ENCODE data around the gene RAP2A.

RAP2A gene

GRCh38 chr13:97446448-97446847 lies 12.5 kb downstream of the RAP2A start:
- H2AFZ ChIP-seq (ENCODE audit: low read length), result no peak overlapping the region
- H3K27me3 ChIP-seq (replicated peaks; ENCODE audit: insufficient read depth, low read length), result no peaks in the 10 kb centered on the region
- TF ChIP-seq, protein P1, sequence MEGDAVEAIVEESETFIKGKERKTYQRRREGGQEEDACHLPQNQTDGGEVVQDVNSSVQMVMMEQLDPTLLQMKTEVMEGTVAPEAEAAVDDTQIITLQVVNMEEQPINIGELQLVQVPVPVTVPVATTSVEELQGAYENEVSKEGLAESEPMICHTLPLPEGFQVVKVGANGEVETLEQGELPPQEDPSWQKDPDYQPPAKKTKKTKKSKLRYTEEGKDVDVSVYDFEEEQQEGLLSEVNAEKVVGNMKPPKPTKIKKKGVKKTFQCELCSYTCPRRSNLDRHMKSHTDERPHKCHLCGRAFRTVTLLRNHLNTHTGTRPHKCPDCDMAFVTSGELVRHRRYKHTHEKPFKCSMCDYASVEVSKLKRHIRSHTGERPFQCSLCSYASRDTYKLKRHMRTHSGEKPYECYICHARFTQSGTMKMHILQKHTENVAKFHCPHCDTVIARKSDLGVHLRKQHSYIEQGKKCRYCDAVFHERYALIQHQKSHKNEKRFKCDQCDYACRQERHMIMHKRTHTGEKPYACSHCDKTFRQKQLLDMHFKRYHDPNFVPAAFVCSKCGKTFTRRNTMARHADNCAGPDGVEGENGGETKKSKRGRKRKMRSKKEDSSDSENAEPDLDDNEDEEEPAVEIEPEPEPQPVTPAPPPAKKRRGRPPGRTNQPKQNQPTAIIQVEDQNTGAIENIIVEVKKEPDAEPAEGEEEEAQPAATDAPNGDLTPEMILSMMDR (IDR thresholded peaks at IDR 0.05; ENCODE audit: low read length), result no peak
- TF ChIP-seq EZH2 (optimal IDR thresholded peaks at IDR 0.05; ENCODE audit: low read depth, low read length) (no peak), EZH2phosphoT487 (IDR thresholded peaks at IDR 0.05; ENCODE audit: low read length) (no peak)
- no peaks in the 10 kb centered on the region for H3K9me3 ChIP-seq (replicated peaks; ENCODE audit: insufficient read depth, low read length)
- no peaks in the 10 kb centered on the region for H3K9me2 ChIP-seq (replicated peaks; ENCODE audit: insufficient read depth, low read length)
- no peaks in the 10 kb centered on the region for H3K4me1 ChIP-seq (ENCODE audit: low read length)
- no peaks in the 10 kb centered on the region for H3F3A ChIP-seq (ENCODE audit: insufficient read depth, low read length)
- no peaks in the 10 kb centered on the region for H3K36me3 ChIP-seq (replicated peaks; ENCODE audit: insufficient read depth, low read length)
- H3K4me2 ChIP-seq (ENCODE audit: low read depth, low read length), result no peak overlapping the region
- H3K27ac ChIP-seq (ENCODE audit: low read length), result no peak overlapping the region
- no peak overlapping the region for H3K4me3 ChIP-seq (ENCODE audit: low read length)
- no peak for DNase-seq
- no peaks in the 10 kb centered on the region for H4K20me1 ChIP-seq (ENCODE audit: insufficient read depth, low read length)
- H3K79me2 ChIP-seq (ENCODE audit: low read length), result peaks cover 70% of the 10 kb centered on the region
- H3K9ac ChIP-seq (ENCODE audit: low read length), result no peak overlapping the region

- H4K20me1 ChIP-seq (ENCODE audit: insufficient read depth, low read length), result no peaks in the 10 kb centered on the region
- H3K4me1 ChIP-seq (ENCODE audit: low read length), result no peaks in the 10 kb centered on the region
- peaks cover 74% of the 10 kb centered on the region for H3K79me2 ChIP-seq (ENCODE audit: low read length)
- no peak overlapping the region for H3K4me3 ChIP-seq (ENCODE audit: low read length)
- TF ChIP-seq EZH2phosphoT487 (IDR thresholded peaks at IDR 0.05; ENCODE audit: low read length), result no peak
- no peak overlapping the region for H3K4me2 ChIP-seq (ENCODE audit: low read depth, low read length)
- no peaks in the 10 kb centered on the region for H3F3A ChIP-seq (ENCODE audit: insufficient read depth, low read length)
- no peaks in the 10 kb centered on the region for H3K9me3 ChIP-seq (replicated peaks; ENCODE audit: insufficient read depth, low read length)
- H2AFZ ChIP-seq (ENCODE audit: low read length), result no peak overlapping the region
- H3K9ac ChIP-seq (ENCODE audit: low read length), result no peak overlapping the region
- no peak for DNase-seq
- H3K27ac ChIP-seq (ENCODE audit: low read length), result no peak overlapping the region
- H3K27me3 ChIP-seq (replicated peaks; ENCODE audit: insufficient read depth, low read length), result no peaks in the 10 kb centered on the region
- no peaks in the 10 kb centered on the region for H3K9me2 ChIP-seq (replicated peaks; ENCODE audit: insufficient read depth, low read length)
- H3K36me3 ChIP-seq (replicated peaks; ENCODE audit: insufficient read depth, low read length), result no peaks in the 10 kb centered on the region
These were observed 14.7 kb downstream of the RAP2A start for GRCh38 chr13:97448503-97449251.

GRCh38 chr13:97454699-97455098 lies 20.7 kb downstream of the RAP2A start:
- Histone ChIP-seq H3K36me3 (replicated peaks; ENCODE audit: insufficient read depth, low read length) (no peaks in the 10 kb centered on the region), H3K9me3 (replicated peaks; ENCODE audit: insufficient read depth, low read length) (no peaks in the 10 kb centered on the region), H3F3A (ENCODE audit: insufficient read depth, low read length) (peaks cover 14% of the 10 kb centered on the region), H3K4me2 (ENCODE audit: low read depth, low read length) (no peak overlapping the region), H3K4me3 (ENCODE audit: low read length) (no peak overlapping the region), H2AFZ (ENCODE audit: low read length) (no peak overlapping the region), H3K27me3 (replicated peaks; ENCODE audit: insufficient read depth, low read length) (no peaks in the 10 kb centered on the region), H3K27ac (ENCODE audit: low read length) (no peak overlapping the region), H3K9me2 (replicated peaks; ENCODE audit: insufficient read depth, low read length) (no peaks in the 10 kb centered on the region), H4K20me1 (ENCODE audit: insufficient read depth, low read length) (no peaks in the 10 kb centered on the region), H3K79me2 (ENCODE audit: low read length) (peaks cover 63% of the 10 kb centered on the region), H3K4me1 (ENCODE audit: low read length) (peaks cover 13% of the 10 kb centered on the region), H3K9ac (ENCODE audit: low read length) (no peak overlapping the region)
- TF ChIP-seq EZH2 (optimal IDR thresholded peaks at IDR 0.05; ENCODE audit: low read depth, low read length) (no peak), EZH2phosphoT487 (IDR thresholded peaks at IDR 0.05; ENCODE audit: low read length) (no peak)
- TF ChIP-seq, protein P1 (IDR thresholded peaks at IDR 0.05; ENCODE audit: low read length), result no peak
- no peak for DNase-seq

DNA sequence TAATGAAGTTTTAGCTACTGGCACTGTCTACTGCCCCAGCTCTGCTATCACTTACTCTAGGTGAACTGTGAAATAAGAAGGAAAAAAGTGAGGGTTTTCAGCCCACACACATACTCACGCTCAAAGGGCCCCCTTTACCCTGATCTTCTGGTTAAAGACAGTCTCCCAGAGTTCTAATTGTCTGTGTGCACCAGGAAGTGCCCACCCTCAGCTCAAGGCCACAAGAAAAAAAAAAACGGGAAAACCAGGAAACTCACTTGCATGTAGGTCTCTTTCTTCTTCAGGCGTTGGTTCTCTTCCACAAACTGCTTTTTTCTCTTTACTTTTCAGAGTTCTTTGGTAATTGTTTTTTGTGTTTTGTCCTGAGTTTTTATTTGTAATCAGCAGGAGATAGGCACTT lies 22.1 kb downstream of the RAP2A start:
- H3K27me3 ChIP-seq (replicated peaks; ENCODE audit: insufficient read depth, low read length), result no peaks in the 10 kb centered on the region
- no peaks in the 10 kb centered on the region for H3K36me3 ChIP-seq (replicated peaks; ENCODE audit: insufficient read depth, low read length)
- TF ChIP-seq EZH2 (optimal IDR thresholded peaks at IDR 0.05; ENCODE audit: low read depth, low read length), result no peak
- TF ChIP-seq, protein P1 (IDR thresholded peaks at IDR 0.05; ENCODE audit: low read length), result no peak
- TF ChIP-seq EZH2phosphoT487 (IDR thresholded peaks at IDR 0.05; ENCODE audit: low read length), result no peak
- H3K79me2 ChIP-seq (ENCODE audit: low read length), result peaks cover 64% of the 10 kb centered on the region
- H3K4me3 ChIP-seq (ENCODE audit: low read length), result no peak overlapping the region
- H3K4me1 ChIP-seq (ENCODE audit: low read length), result peaks cover 25% of the 10 kb centered on the region
- H3K4me2 ChIP-seq (ENCODE audit: low read depth, low read length), result no peak overlapping the region
- no peaks in the 10 kb centered on the region for H3K9me3 ChIP-seq (replicated peaks; ENCODE audit: insufficient read depth, low read length)
- H4K20me1 ChIP-seq (ENCODE audit: insufficient read depth, low read length), result no peaks in the 10 kb centered on the region
- H3K9me2 ChIP-seq (replicated peaks; ENCODE audit: insufficient read depth, low read length), result no peaks in the 10 kb centered on the region
- peaks cover 26% of the 10 kb centered on the region for H3F3A ChIP-seq (ENCODE audit: insufficient read depth, low read length)
- no peak for DNase-seq
- no peak overlapping the region for H3K9ac ChIP-seq (ENCODE audit: low read length)
- H2AFZ ChIP-seq (ENCODE audit: low read length), result no peak overlapping the region
- H3K27ac ChIP-seq (ENCODE audit: low read length), result no peak overlapping the region
